ENCODE results near the gene KDM4C.
"Not testable (repeated sequence)": the region's sequence is repeated elsewhere in the genome, so short reads cannot be mapped to it uniquely, and the experiment has no call there.

The KDM4C gene

GRCh38 chr9:7174301-7174700 is 416.5 kb downstream of the KDM4C start:
- FAIRE-seq (no peak), DNase-seq (ENCODE audit: extremely low spot score, insufficient read length, low read depth) (no peak)

DNA sequence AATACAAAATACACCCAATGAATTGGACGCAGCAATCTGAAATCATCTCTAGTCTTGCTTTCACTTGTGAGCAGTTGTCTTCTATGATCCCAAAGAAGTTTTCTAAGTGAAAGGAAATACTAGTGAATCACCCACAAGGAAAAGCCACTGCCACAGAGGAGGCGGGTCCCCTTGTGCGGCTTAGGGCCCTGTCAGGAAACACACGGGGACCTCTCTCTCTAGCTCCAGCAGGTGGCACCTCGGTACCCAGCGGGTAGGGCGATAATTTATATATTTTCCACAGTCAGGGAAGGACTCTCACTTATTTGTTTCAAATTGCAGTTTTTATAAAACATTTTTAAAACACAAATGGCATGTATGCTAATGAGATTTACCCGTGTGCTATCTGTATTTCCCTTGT is 417.1 kb downstream of the KDM4C start:
- FAIRE-seq (no peak), DNase-seq (ENCODE audit: extremely low spot score, insufficient read length, low read depth) (no peak)

- DNase-seq (ENCODE audit: extremely low spot score, insufficient read length, low read depth) (no peak), FAIRE-seq (no peak)
Observed at GRCh38 chr9:7176561-7176960, 418.8 kb downstream of the KDM4C start.

- no peak for DNase-seq (ENCODE audit: extremely low spot score, insufficient read length, low read depth)
- peak; percentile 33 for FAIRE-seq
Observed at GRCh38 chr9:7177383-7177782, 419.6 kb downstream of the KDM4C start.

GRCh38 chr9:7178729-7179128 is 421.0 kb downstream of the KDM4C start:
- FAIRE-seq (no peak), DNase-seq (ENCODE audit: extremely low spot score, insufficient read length, low read depth) (no peak)

DNA sequence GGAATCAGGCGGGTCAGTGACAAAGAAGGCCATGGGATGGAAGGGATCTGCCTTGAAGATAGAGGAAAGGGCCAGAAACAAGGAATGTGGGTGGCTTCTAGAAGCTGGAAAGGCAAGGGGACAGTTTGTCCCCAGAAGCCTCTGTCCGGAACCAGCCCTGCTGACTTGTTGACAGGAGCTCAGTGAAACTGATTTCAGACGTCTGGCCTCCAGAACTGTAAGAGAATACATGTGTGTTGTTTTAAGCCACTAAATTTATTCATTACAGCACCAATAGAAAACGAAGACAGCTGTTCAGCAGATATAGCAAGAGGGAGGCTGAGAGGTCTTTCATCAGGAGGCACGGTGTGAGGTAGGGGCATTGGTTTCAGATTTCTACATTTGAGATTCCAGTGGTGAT is 422.5 kb downstream of the KDM4C start:
- FAIRE-seq (no peak), DNase-seq (ENCODE audit: extremely low spot score, insufficient read length, low read depth) (no peak)

DNA sequence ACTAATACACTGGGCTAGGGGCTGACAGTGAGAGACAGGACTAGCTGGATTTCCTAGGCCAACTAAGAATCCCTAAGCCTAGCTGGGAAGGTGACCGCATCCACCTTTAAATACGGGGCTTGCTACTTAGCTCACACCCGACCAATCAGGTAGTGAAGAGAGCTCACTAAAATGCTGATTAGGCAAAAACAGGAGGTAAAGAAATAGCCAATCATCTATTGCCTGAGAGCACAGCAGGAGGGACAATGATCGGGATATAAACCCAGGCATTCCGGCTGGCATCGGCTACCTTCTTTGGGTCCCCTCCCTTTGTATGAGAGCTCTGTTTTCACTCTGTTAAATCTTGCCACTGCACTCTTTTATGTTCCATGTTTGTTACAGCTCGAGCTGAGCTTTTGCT is 425.4 kb downstream of the KDM4C start:
- not testable (repeated sequence) for FAIRE-seq; DNase-seq (ENCODE audit: extremely low spot score, insufficient read length, low read depth)

- FAIRE-seq (no peak), DNase-seq (ENCODE audit: extremely low spot score, insufficient read length, low read depth) (no peak)
Observed at GRCh38 chr9:7185612-7186011, 427.8 kb downstream of the KDM4C start.

DNA sequence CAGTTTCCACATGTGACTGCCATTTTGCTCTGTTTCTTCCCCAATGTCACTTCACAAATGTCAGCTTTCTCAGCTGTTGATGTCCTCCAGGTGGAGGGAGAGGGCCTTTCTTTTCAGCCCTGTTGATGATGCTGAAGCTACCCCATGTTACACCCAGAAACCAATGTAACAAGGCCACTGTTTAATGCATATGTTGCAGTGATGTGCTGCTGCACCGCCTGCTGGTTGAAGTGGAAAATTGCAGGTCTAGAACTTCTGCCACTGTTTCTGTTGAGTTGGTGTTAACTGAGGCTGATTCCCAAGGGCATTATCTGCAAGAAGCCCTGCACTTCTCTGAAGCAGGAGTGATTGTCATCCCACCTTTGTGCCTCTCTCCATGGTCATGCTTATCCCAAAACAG is 428.4 kb downstream of the KDM4C start:
- no peak for FAIRE-seq
- no peak for DNase-seq (ENCODE audit: extremely low spot score, insufficient read length, low read depth)

DNA sequence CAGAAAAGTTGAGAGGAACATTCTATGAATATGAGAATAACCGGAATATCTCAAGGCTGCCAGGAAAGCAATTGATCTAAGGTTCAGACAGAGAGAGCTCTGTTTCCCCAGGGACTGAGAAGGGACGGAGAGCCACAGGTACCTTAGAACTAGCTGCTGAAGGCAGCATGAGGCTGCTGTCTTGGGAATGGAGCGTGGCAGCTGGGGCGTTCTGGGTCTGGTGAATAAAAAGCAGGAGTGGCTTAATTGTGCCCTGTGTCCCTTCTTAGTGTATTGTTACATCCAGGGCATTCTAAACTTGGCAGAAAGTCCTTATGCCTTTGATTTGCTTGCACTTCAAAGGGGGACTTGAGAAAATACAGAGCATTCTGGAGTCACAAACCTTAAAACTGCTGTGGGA is 434.5 kb downstream of the KDM4C start:
- FAIRE-seq (no peak), DNase-seq (ENCODE audit: extremely low spot score, insufficient read length, low read depth) (no peak)

DNA sequence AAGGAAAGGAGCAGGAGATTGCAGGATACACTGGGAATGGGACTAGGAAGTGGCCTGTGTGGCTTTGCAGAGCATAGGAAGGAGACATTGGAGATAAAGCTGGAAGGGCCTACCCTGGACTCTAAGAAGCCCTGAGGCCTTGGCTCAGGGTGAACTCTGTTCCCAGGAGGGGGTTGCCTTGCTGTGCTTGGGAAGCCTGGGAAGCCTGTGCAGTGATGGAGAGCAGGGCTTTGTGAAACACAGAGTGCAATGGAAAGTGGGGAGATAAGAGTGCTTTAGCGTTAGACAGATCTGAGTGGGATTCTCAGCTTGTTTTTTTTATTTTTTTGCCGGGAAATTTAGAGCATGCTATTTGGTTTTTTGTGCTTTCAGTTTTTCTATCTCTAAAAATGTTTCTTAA is 437.8 kb downstream of the KDM4C start:
- DNase-seq (ENCODE audit: extremely low spot score, insufficient read length, low read depth) (no peak), FAIRE-seq (no peak)

GRCh38 chr9:7196467-7196866 is 438.7 kb downstream of the KDM4C start:
- FAIRE-seq: no peak
- no peak for DNase-seq (ENCODE audit: extremely low spot score, insufficient read length, low read depth)

DNA sequence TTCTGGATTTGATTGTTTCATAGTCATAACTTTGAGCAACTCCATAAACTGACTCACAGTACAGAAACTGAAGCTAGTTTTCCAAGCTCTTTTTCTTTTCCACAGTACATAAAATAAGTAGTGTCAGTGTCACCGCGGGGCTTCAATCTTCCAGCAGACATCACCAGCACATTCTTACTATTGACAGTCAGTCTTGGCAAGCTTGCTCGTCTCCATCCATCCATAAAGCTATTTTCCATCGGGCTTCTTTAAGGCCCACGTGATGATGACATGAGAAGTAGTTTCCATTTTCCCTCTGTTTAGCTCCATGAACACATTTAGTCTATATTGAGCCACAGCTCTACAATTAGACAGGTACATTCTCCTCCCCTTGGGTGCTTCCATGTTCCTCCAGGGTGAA is 443.4 kb downstream of the KDM4C start:
- DNase-seq (ENCODE audit: extremely low spot score, insufficient read length, low read depth) (no peak), FAIRE-seq (no peak)

- DNase-seq (ENCODE audit: extremely low spot score, insufficient read length, low read depth) (no peak), FAIRE-seq (no peak)
Observed at GRCh38 chr9:7205806-7206205, 448.0 kb downstream of the KDM4C start.

DNA sequence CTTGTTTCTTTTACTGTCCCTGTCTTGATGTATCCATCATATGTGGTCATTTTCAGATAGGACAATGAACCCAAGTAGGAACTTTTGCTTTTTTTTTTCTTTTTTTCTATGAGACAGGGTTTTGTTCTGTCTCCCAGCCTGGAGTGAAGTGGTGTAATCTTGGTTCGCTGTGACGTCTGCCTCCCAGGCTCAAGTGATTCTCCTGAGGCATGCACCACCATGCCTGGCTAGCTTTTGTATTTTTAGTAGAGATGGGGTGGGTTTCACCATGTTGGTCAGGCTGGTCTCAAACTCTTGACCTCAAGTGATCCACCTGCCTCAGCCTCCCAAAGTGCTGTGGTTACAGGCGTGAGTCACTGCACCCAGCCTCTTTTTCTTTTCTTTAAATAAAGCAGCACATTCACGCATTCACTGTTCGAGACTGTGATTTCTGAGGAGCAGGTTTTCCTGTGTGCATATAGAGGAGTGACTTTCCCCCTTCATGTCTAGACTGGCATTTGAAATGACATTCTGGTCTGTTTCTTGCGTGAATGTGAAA is 448.5 kb downstream of the KDM4C start:
- no peak for FAIRE-seq
- no peak for DNase-seq (ENCODE audit: extremely low spot score, insufficient read length, low read depth)

GRCh38 chr9:7209016-7209715 is 451.4 kb downstream of the KDM4C start:
- no peak for FAIRE-seq
- DNase-seq (ENCODE audit: extremely low spot score, insufficient read length, low read depth): no peak

DNA sequence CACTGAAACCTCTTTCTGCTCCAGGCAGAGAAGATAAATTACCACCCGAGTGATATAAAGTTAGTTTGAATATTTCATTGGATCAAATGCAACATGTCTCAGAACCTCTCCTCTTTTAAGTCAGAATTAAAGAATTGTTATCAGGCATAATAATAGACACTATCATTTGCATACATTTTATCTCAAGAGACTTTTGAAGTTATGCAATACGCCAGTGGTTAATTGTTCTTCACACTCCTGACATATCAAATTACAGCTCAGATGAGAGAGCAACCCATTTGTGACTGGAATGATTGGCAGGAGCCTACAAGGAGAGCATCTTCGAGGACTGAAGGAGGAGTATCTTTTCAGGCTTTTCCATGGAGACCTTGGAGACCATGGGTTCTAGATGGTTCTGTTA is 452.2 kb downstream of the KDM4C start:
- FAIRE-seq: no peak

DNA sequence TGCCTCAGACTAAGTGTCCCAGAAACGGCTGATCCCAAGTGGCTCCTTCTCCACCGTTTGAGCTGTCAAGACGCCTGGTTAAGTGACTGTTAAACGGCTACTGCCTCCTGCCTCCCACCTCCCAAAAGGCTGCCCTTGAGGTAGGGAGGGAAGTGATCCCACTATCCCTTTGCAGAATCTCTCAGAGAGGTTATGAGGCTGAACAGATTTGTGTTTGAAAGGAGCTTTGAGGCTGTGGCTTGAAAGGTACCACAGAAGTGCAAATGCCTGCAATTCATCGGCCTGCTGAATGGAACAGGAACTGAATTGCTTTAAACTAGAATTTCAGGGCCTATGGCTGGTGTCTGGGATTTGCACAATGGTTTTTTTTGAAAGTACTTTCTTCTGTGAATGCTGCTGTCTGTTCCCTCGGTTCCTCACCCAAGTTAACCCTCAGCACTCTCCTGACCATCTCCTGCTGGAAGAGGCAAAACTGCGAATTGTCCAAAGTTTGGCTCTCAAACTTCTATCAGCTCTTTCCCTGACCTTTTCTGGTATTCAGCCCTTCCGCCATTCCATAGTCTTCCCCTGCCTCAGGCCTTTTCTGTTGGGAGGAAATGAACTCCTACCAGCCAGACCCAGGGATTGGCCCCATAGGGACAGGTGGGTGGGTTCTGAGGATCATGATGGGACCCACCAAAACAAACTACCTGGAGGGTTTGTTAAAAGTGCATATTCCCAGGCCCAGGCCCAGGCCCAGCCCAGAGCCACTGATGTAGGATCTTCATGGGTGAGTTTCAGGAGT is 453.3 kb downstream of the KDM4C start:
- FAIRE-seq: no peak
- no peak for DNase-seq (ENCODE audit: extremely low spot score, insufficient read length, low read depth)

More for the DNA sequence above, 452.2 kb downstream of the KDM4C start:
- DNase-seq (ENCODE audit: extremely low spot score, insufficient read length, low read depth): no peak

GRCh38 chr9:7211657-7212056 is 453.9 kb downstream of the KDM4C start:
- no peak for DNase-seq (ENCODE audit: extremely low spot score, insufficient read length, low read depth)
- no peak for FAIRE-seq

GRCh38 chr9:7212101-7212500 is 454.3 kb downstream of the KDM4C start:
- FAIRE-seq: no peak
- DNase-seq (ENCODE audit: extremely low spot score, insufficient read length, low read depth): no peak
